K562 (cell line): Measurements from ENCODE around the gene PIK3AP1. TPM values are rescaled to one million over a fixed set of nuclear protein-coding genes. Genes with fewer than 3 reads are reported as not detected.

Experiments used
- ATAC-seq: fragments of 200-7000 bp; cut with Tn5 transposase; 3 replicates; pipeline ENCODE4 v1.9.1; 2020; ENCODE audit warnings: moderate library complexity
- BruUV-seq: library from RNA; stranded (reverse); fragments of 400-500 nt; replicated peaks from 2 replicates; lab custom pipeline; 2021; lab: Mats Ljungman, UMichigan
- CTCF ChIA-PET: fragments of 300-600 bp; formaldehyde crosslinking; extraction: SDS; loops from one replicate; lab custom pipeline; 2021; ENCODE audit warnings: low intra/inter-chr PET ratio; lab: Yijun Ruan, JAX
- POLR2A ChIA-PET: fragments of 300-600, 350-650 bp; sonication (Branson Sonifier 250); formaldehyde crosslinking; extraction: SDS; loops from one replicate; lab custom pipeline; 2021; ENCODE audit warnings: antibody characterized with exemption, inconsistent platforms; lab: Yijun Ruan, JAX
- DNase-seq, 4 experiments: peaks; one replicate each; pipeline versions ENCODE4 v3.0.0 to v3.0.0-alpha.2; 2011 to 2018; ENCODE audit warnings: low spot score in 3 of 4, mixed read lengths in 3 of 4; ENCODE audit errors: extremely low read depth in 1 of 4
- FAIRE-seq: peaks from 2 replicates; lab custom pipeline; 2011; peaks lifted over from hg19 to GRCh38; lab: Jason Lieb, UNC
- H2AFZ ChIP-seq: 2 replicates; pipeline ENCODE4 v1.6.0; 2011; ENCODE audit warnings: low read depth, low read length, control low read depth, inconsistent platforms
- H3K27ac ChIP-seq: fragments of 200-600 bp; 3 replicates; pipeline ENCODE4 v1.8.0; 2011; ENCODE audit warnings: low read depth, mild to moderate bottlenecking, control low read depth, inconsistent platforms, low read length, moderate library complexity, mixed read lengths; ENCODE audit errors: extremely low read depth
- H3K27me3 ChIP-seq, 2 experiments: fragments of 300-600 bp in 1 of 2; 2 replicates in 1 of 2; 3 replicates in 1 of 2; pipeline versions ENCODE4 v1.6.0 to v1.8.0; 2011; ENCODE audit warnings: inconsistent platforms in 2 of 2, low read length in 2 of 2, mild to moderate bottlenecking in 1 of 2, mixed read lengths in 1 of 2, moderate library complexity in 1 of 2; ENCODE audit not compliant: control insufficient read depth in 2 of 2, insufficient read depth in 2 of 2
- H3K36me3 ChIP-seq: fragments of 300-600 bp; 3 replicates; pipeline ENCODE4 v1.8.0; 2011; ENCODE audit warnings: mild to moderate bottlenecking, low read length, inconsistent platforms; ENCODE audit not compliant: control insufficient read depth, insufficient read depth
- H3K4me1 ChIP-seq, 2 experiments: fragments of 200-600 bp in 1 of 2; replicated peaks in 1 of 2; 2 replicates in 1 of 2; 3 replicates in 1 of 2; pipeline versions ENCODE4 v1.5.1 to v1.8.0; 2011; ENCODE audit warnings: inconsistent platforms in 2 of 2, low read length in 2 of 2, mild to moderate bottlenecking in 1 of 2, mixed read lengths in 1 of 2, moderate library complexity in 1 of 2; ENCODE audit not compliant: control insufficient read depth in 2 of 2, insufficient read depth in 2 of 2
- H3K4me2 ChIP-seq: 2 replicates; pipeline ENCODE4 v1.6.1; 2011; ENCODE audit warnings: low read length, control low read depth, inconsistent platforms, mixed read lengths; ENCODE audit not compliant: insufficient read depth
- H3K4me3 ChIP-seq: fragments of 200-600 bp; sonication (generic), shearing (Covaris generic); 2 replicates; pipeline ENCODE4 v1.5.1; 2016; ENCODE audit warnings: control low read depth, inconsistent platforms
- H3K79me2 ChIP-seq: fragments of 200-600 bp; 3 replicates; pipeline ENCODE4 v1.8.0; 2011; ENCODE audit warnings: low read length, inconsistent platforms; ENCODE audit not compliant: control insufficient read depth, insufficient read depth
- H3K9ac ChIP-seq, 2 experiments: 2 replicates each; pipeline versions ENCODE4 v1.6.0 to v1.6.1; 2011; ENCODE audit warnings: low read depth in 2 of 2, low read length in 2 of 2, control low read depth in 1 of 2, inconsistent platforms in 1 of 2, mild to moderate bottlenecking in 1 of 2, mixed read lengths in 1 of 2; ENCODE audit not compliant: insufficient read depth in 1 of 2
- H3K9me1 ChIP-seq: one replicate; pipeline ENCODE4 v1.6.0; 2011; ENCODE audit warnings: inconsistent platforms, mild to moderate bottlenecking, low read length, moderate library complexity; ENCODE audit not compliant: control insufficient read depth, insufficient read depth
- H3K9me3 ChIP-seq: replicated peaks from 2 replicates; pipeline ENCODE4 v1.5.1; 2011; ENCODE audit warnings: low read depth, low read length, inconsistent platforms; ENCODE audit not compliant: control insufficient read depth, insufficient read depth
- H4K20me1 ChIP-seq: replicated peaks from 2 replicates; pipeline ENCODE4 v1.6.1; 2011; ENCODE audit warnings: low read length, inconsistent platforms, mixed read lengths; ENCODE audit not compliant: control insufficient read depth, insufficient read depth
- DIDO1 ChIP-seq: fragments of 450-650 bp; IDR thresholded peaks from 2 replicates; pipeline ENCODE4 v1.6.1; 2016; ENCODE audit warnings: low read depth, missing biosample characterization, missing genetic modification characterization
- ELF4 ChIP-seq: fragments of 450-650 bp; formaldehyde crosslinking; IDR thresholded peaks from 2 replicates; pipeline ENCODE4 v1.4.0; 2022; ENCODE audit warnings: missing genetic modification characterization
- PBX2 ChIP-seq, 2 experiments: IDR thresholded peaks in 1 of 2; conservative IDR thresholded peaks in 1 of 2; 2 replicates each; pipeline ENCODE4 v1.6.1; 2016; ENCODE audit warnings: low read depth in 2 of 2, mild to moderate bottlenecking in 1 of 2, missing compliant biosample characterization in 1 of 2, missing genetic modification characterization in 1 of 2, moderate library complexity in 1 of 2
- SMAD2 ChIP-seq: fragments of 150-350 bp; IDR thresholded peaks from 2 replicates; pipeline ENCODE4 v1.6.1; 2014; ENCODE audit warnings: low read depth, mild to moderate bottlenecking, low read length
- SMARCA4 ChIP-seq: fragments of 450-650 bp; IDR thresholded peaks from 2 replicates; pipeline ENCODE4 v1.6.1; 2016
- SOX6 ChIP-seq: fragments of 450-650 bp; IDR thresholded peaks from 2 replicates; pipeline ENCODE4 v1.6.1; 2014; ENCODE audit warnings: mild to moderate bottlenecking
- TAL1 ChIP-seq: fragments of 450-650 bp; IDR thresholded peaks from 2 replicates; pipeline ENCODE4 v1.6.1; 2016; ENCODE audit warnings: mild to moderate bottlenecking
- TFAM ChIP-seq: fragments of 250-450 bp; sonication (Bioruptor Pico); conservative IDR thresholded peaks from 2 replicates; pipeline ENCODE4 v1.5.0; 2021; ENCODE audit warnings: mild to moderate bottlenecking, moderate library complexity
- USF1 ChIP-seq: sonication (generic); formaldehyde crosslinking; IDR thresholded peaks from 2 replicates; pipeline ENCODE4 v1.9.0; 2022; ENCODE audit warnings: mild to moderate bottlenecking, missing genetic modification reagents
- XRCC4 ChIP-seq: IDR thresholded peaks from one replicate; pipeline ENCODE4 v1.6.1; 2011; ENCODE audit not compliant: insufficient read depth, insufficient read length; ENCODE audit errors: extremely low read depth
- ZEB2 ChIP-seq: fragments of 450-650 bp; IDR thresholded peaks from 2 replicates; pipeline ENCODE4 v1.6.1; 2016
- ZNF347 ChIP-seq: fragments of 450-650 bp; formaldehyde crosslinking; IDR thresholded peaks from 2 replicates; pipeline ENCODE4 v1.4.0; 2020; ENCODE audit warnings: low read depth, mild to moderate bottlenecking, moderate library complexity
- WGBS: fragments of 100-300 bp; shearing (Covaris generic); methylation state at CpG from one replicate; pipeline ENCODE4 v1.1.6; 2016; ENCODE audit warnings: low coverage, mixed read lengths; ENCODE audit not compliant: insufficient coverage; ENCODE audit errors: missing lambda C conversion rate; 5-methylcytosine and 5-hydroxymethylcytosine counted together
- in situ Hi-C: fragments of 300-500 bp; cut with MboI; formaldehyde crosslinking; loops from 4 replicates; pipeline ENCODE4 v1.15.0; 2018; ENCODE audit warnings: inconsistent platforms, mixed read lengths
- intact Hi-C: fragments of 100-400 bp; cut with micrococcal nuclease; formaldehyde crosslinking; loops from 2 replicates; pipeline ENCODE4 v1.14.2; 2022
- polyA plus RNA-seq, 8 experiments: library from polyadenylated mRNA; depleted of rRNA in 4 of 8; stranded (reverse) in 5 of 8; unstranded in 3 of 8; fragments of >200 nt; fragmentation: Nextera tagmentation in 2 of 8; fragmentation: Illumina TruSeq in 1 of 8; extraction: Ambion mirVana in 2 of 8; extraction: Trizol in 1 of 8; gene quantifications; 2 replicates each; pipeline versions ENCODE4 v1.2.1 to v1.2.3, GENCODE V29; 2011 to 2014; ENCODE audit warnings: inconsistent platforms in 1 of 8, missing spikeins in 1 of 8
- total RNA-seq, 7 experiments: library from RNA; depleted of rRNA in 6 of 7; stranded (reverse); fragments of >200 nt in 6 of 7; fragmentation: Illumina TruSeq in 2 of 7; extraction: Trizol in 2 of 7; gene quantifications; 2 replicates each; pipeline versions ENCODE4 v1.2.1 to v1.2.3, GENCODE V29; 2011 to 2021; ENCODE audit warnings: low replicate concordance in 1 of 7
- TF ChIP-seq, protein P1 (sequence below), 3 experiments: fragments of 200-800 bp in 1 of 3; sonication (Bioruptor generic) in 1 of 3; sonication (generic) in 1 of 3; formaldehyde crosslinking in 1 of 3; IDR thresholded peaks; 2 replicates each; pipeline versions ENCODE4 v1.6.1 to v1.8.0; 2016 to 2022; ENCODE audit warnings: mild to moderate bottlenecking in 2 of 3, missing compliant biosample characterization in 2 of 3, missing genetic modification characterization in 2 of 3, missing genetic modification reagents in 1 of 3

The PIK3AP1 gene
- total and polyA plus RNA-seq, 9 of the 15 experiments (the other 6 are each of a cell fraction or from before 2014, with no cell fraction given): 0.20 to 2.4 (median 1.4) TPM

DNA sequence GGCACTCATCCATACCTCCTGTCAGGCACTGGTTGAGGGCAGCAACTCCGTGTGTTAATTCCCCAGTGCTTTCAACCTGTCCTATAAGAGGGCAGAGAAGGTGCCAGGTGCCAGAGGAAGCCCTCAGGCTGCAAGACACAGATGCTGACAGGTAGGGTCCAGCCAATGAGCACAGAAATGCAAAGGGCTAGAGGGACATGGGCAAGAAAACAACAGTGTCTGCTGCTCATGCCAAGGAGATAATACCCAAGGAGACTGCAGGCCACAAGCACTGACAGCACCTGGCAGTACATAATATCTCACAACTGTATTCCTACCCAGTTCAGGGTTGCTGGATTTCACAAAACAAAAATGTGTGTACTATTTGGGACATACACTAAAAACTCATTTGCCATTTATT, 95.1 kb downstream of the PIK3AP1 start (continued):
- TF ChIP-seq PBX2 (CRISPR knock-in tag; IDR thresholded peaks at IDR 0.05; ENCODE audit: low read depth): no peak
- no peak for TF ChIP-seq PBX2 (tag; conservative IDR thresholded peaks at IDR 0.05; ENCODE audit: low read depth)
- no peak for TF ChIP-seq ELF4
- TF ChIP-seq ZNF347 (CRISPR knock-in tag): no peak
- no peak for TF ChIP-seq DIDO1
- TF ChIP-seq SMAD2: no peak

DNA sequence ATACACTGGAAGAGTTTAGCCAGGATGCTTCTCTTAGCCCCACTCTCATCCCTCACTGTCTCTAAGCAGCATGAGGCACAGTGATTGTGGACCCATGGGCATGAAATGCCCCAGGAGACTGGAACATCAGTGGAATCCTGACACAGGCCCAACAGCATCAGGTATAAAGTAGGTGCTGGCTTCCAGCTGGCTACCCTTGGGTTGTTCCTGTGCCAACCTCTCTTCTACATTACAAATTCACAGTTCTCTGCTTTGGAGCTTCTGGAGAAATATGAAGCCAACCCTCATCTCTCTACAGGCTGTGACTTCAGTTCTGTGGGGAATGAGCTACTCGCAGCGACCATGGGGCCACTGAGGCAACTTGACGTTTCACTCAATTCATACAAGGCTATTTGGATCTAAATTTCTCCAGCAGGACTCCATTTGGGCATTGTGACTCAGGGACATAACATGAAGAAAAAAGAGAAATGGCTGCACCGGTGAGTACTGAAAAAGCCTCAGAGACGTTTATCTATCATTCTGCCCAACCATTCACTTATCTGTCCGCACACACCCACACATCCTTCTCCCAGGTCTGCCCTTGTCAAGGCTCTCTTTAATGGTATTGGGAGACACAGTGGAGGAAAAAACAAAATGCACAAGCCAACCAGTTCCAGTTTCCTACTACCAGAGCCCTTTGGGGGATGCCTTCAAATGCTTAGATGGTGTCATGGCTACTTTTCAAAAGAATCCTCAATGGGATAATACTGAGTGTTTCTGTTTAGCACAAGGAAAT, 98.1 kb downstream of the PIK3AP1 start:
- no peaks in the 10 kb centered on the region for H3K9me3 ChIP-seq
- peak overlapping the region; percentile 74 for H3K27ac ChIP-seq
- WGBS: 0% methylated on average over 6 of the region's 6 CpGs
- H2AFZ ChIP-seq: peak overlapping the region; percentile 47
- peak; percentile 73 for ATAC-seq
- H3K4me2 ChIP-seq: peak overlapping the region; percentile 45
- in situ Hi-C loops (no loop called here), intact Hi-C loops (loop anchor here (5.0 kb wide), 1 partner anchor 35 kb away; the partner anchor contains the start of gene TM9SF3)
- H3K27me3 ChIP-seq: no peaks in the 10 kb centered on the region
- peak overlapping the region; percentile 8 to 56; a peak in 2 of 4 replicates for H3K9ac ChIP-seq
- ChIA-PET POLR2A (interaction anchor here (0.6 to 2.4 kb wide), 2 partner anchors 10 to 42 kb away, joined by 3 to 8 read pairs; no protein-coding TSS in a partner anchor), CTCF (no interaction called here)
- H4K20me1 ChIP-seq: no peaks in the 10 kb centered on the region
- H3K9me1 ChIP-seq: no peaks in the 10 kb centered on the region
- H3K4me1 ChIP-seq: peaks cover 31 to 62% of the 10 kb centered on the region in 2 experiments
- FAIRE-seq: peak; percentile 92
- DNase-seq: peak; percentile 58 to 88 (median 68)
- no peak overlapping the region for H3K4me3 ChIP-seq
- no peaks in the 10 kb centered on the region for H3K79me2 ChIP-seq
- no peaks in the 10 kb centered on the region for H3K36me3 ChIP-seq
- no TSS peak for BruUV-seq
- TF ChIP-seq SOX6 (peak; percentile 79), TAL1 (peak; percentile 89), SMARCA4 (peak; percentile 92), XRCC4 (no peak), USF1 (CRISPR knock-in tag) (no peak), ZEB2 (peak; percentile 84; the same call in 1 of the 2 replicates), TFAM (CRISPR knock-in tag) (no peak)
- TF ChIP-seq, protein P1, sequence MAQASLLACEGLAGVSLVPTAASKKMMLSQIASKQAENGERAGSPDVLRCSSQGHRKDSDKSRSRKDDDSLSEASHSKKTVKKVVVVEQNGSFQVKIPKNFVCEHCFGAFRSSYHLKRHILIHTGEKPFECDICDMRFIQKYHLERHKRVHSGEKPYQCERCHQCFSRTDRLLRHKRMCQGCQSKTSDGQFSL (CRISPR knock-in tag; IDR thresholded peaks at IDR 0.05): no peak
- TF ChIP-seq, protein P1 (tag; IDR thresholded peaks at IDR 0.05): no peak
